ENCODE measurements around the gene HIVEP1.

- TF ChIP-seq CTCF (tag by site-specific recombination; IDR thresholded peaks at IDR 0.05): no peak
- no peak for TF ChIP-seq KLF9 (tag by site-specific recombination; IDR thresholded peaks at IDR 0.05; ENCODE audit: low read depth)
- TF ChIP-seq ZNF174 (tag by site-specific recombination; IDR thresholded peaks at IDR 0.05): no peak
- TF ChIP-seq ZFP41 (tag by site-specific recombination; IDR thresholded peaks at IDR 0.05; ENCODE audit: borderline replicate concordance): no peak
- no peak for TF ChIP-seq SP2 (tag by site-specific recombination; IDR thresholded peaks at IDR 0.05)
- no peak for TF ChIP-seq ZNF132 (tag by site-specific recombination; IDR thresholded peaks at IDR 0.05; ENCODE audit: borderline replicate concordance)
- TF ChIP-seq ZBTB21 (tag by site-specific recombination; IDR thresholded peaks at IDR 0.05): no peak
- TF ChIP-seq YY1 (tag by site-specific recombination; IDR thresholded peaks at IDR 0.05): no peak
These were observed 54.2 kb downstream of the HIVEP1 start for GRCh38 chr6:12066297-12066696.

Measured in HEK293 (cell line).